KMS-11 (cell line): ENCODE data around the gene EDEM3.

Experiments used
- H2AFZ ChIP-seq: fragments of 200-600 bp; sonication (generic); 2 replicates; pipeline ENCODE4 v1.6.1; 2016; ENCODE audit warnings: antibody characterized with exemption, mixed run types, low read depth
- H3K27ac ChIP-seq: fragments of 200-600 bp; sonication (generic); 2 replicates; pipeline ENCODE4 v1.6.1; 2016; ENCODE audit warnings: mild to moderate bottlenecking, mixed run types
- H3K27me3 ChIP-seq: fragments of 200-600 bp; sonication (generic); 2 replicates; pipeline ENCODE4 v1.6.1; 2017; ENCODE audit warnings: mild to moderate bottlenecking, low read depth, mixed run types, moderate library complexity; ENCODE audit not compliant: insufficient read depth
- H3K36me3 ChIP-seq: fragments of 200-600 bp; sonication (generic); 2 replicates; pipeline ENCODE4 v1.6.1; 2017; ENCODE audit warnings: mild to moderate bottlenecking, mixed run types; ENCODE audit not compliant: insufficient read depth
- H3K4me1 ChIP-seq: fragments of 200-600 bp; sonication (generic); 2 replicates; pipeline ENCODE4 v1.6.1; 2016; ENCODE audit warnings: mild to moderate bottlenecking, low read depth, mixed run types; ENCODE audit not compliant: poor library complexity, severe bottlenecking
- H3K4me2 ChIP-seq: fragments of 200-600 bp; sonication (generic); 2 replicates; pipeline ENCODE4 v1.7.0; 2016; ENCODE audit warnings: mild to moderate bottlenecking, mixed run types
- H3K4me3 ChIP-seq: fragments of 200-600 bp; sonication (generic); IDR thresholded peaks from 2 replicates; pipeline ENCODE4 v1.6.1; 2017; ENCODE audit warnings: low read depth, low read length, mixed read lengths; ENCODE audit not compliant: insufficient read depth
- H3K79me2 ChIP-seq: fragments of 200-600 bp; sonication (generic); 2 replicates; pipeline ENCODE4 v1.6.1; 2016; ENCODE audit warnings: low read depth, mixed run types; ENCODE audit not compliant: insufficient read depth
- H3K9ac ChIP-seq: fragments of 200-600 bp; sonication (generic); 2 replicates; pipeline ENCODE4 v1.6.1; 2016; ENCODE audit warnings: mild to moderate bottlenecking, mixed run types
- H4K20me1 ChIP-seq: fragments of 200-600 bp; sonication (generic); 2 replicates; pipeline ENCODE4 v1.6.1; 2016; ENCODE audit warnings: mild to moderate bottlenecking, mixed run types; ENCODE audit not compliant: insufficient read depth
- TF ChIP-seq, protein P1 (sequence below): fragments of 200-600 bp; sonication (generic); conservative IDR thresholded peaks from 2 replicates; pipeline ENCODE4 v1.6.1; 2017; ENCODE audit warnings: low read depth, mild to moderate bottlenecking, antibody characterized with exemption, low read length, moderate library complexity, mixed read lengths

The EDEM3 gene

DNA sequence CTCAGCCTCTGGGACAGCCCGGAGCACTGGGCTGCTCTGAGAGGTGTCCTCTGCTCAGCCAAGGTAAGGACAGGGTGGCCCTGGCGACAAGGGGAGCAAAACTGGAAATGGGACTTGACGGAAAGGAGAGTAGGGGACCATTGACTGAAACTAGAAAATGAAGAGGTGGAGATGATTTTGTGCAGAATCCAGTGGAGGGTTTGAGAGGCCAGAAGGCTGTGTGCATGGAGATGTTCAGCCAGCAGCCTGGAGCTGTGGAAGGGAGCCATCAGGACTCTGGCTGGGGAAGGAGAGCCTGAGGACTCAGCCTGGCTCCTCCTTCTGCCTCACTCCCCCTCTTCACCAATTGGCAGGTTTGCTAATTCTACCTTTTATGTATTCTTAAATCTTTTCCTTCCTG is 114.2 kb downstream of the EDEM3 start:
- Histone ChIP-seq H4K20me1 (no peaks in the 10 kb centered on the region), H3K4me2 (no peak overlapping the region), H3K27ac (no peak overlapping the region), H3K4me3 (no peak overlapping the region), H2AFZ (no peak overlapping the region), H3K79me2 (no peaks in the 10 kb centered on the region), H3K27me3 (no peaks in the 10 kb centered on the region), H3K36me3 (no peaks in the 10 kb centered on the region), H3K9ac (no peak overlapping the region), H3K4me1 (no peaks in the 10 kb centered on the region)
- TF ChIP-seq, protein P1, sequence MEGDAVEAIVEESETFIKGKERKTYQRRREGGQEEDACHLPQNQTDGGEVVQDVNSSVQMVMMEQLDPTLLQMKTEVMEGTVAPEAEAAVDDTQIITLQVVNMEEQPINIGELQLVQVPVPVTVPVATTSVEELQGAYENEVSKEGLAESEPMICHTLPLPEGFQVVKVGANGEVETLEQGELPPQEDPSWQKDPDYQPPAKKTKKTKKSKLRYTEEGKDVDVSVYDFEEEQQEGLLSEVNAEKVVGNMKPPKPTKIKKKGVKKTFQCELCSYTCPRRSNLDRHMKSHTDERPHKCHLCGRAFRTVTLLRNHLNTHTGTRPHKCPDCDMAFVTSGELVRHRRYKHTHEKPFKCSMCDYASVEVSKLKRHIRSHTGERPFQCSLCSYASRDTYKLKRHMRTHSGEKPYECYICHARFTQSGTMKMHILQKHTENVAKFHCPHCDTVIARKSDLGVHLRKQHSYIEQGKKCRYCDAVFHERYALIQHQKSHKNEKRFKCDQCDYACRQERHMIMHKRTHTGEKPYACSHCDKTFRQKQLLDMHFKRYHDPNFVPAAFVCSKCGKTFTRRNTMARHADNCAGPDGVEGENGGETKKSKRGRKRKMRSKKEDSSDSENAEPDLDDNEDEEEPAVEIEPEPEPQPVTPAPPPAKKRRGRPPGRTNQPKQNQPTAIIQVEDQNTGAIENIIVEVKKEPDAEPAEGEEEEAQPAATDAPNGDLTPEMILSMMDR, result no peak
